ENCODE results near the gene VIPR2.
"Not testable (repeated sequence)": the region's sequence is repeated elsewhere in the genome, so short reads cannot be mapped to it uniquely, and the experiment has no call there.

Gene VIPR2

DNA sequence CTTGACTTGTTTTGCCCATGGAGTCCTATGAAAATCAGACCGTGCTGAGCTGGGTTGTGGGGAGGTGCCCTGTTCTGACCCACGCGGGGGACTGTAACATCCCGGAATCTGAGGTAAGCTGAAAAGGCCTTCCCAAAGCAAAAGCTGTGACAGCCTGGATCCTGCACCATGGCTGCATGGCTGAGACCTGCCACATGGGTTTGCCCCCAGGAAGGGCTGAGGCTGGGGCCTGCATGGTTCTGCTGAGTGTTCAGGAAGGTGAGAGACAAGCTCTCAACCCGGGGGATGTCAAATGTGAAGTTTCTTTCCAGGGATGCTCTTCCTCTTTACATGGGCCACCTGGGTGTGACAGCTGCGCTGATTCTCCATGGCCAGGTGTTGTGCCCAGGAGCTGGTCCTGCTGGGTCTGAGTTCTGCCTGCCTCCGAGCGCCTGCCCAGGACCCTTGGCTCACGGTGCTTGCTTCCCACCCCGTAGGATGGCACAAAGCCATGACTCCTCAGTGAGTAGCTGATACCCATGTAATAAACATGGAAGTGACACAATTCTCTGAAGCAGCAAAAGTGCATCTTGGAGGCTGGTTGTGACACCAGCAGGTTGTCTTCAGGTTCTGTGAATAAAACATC is 58.3 kb downstream of the VIPR2 start:
- no peak for DNase-seq

DNA sequence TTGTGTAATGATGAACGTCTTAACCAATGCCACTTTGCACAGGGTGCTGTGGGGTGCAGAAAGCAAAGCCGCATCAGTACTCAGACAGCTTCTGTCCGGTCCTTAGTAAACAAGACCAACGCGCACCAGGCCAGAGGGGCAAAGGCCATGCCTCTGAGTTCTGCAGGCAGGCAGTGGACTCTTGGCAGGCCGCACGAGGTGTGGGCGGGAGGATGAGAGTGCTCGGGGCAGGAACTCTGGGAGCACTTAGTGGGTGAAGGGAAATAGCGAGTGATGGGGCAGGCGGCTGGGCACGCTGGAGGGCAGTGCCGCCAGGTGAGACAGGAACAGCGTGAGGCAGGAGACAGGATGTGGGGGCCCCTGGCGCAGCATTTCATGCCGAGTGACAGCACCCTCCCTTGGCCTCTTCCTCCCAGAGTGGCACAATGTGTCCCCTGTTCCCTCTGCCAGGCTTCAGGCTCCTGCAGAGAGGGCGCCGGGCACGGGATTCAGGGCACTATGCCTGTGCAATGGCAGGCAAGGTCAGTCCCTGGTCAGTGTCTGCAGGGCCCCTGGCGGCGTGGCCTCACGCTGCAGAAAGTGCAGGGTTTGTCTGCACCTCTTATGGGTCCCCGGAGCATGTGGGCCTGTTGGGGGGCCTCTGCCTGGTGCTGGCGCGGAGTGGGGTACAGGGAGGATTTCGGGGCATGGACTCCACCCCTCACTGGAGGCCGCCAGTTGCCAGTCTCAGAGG is 60.4 kb downstream of the VIPR2 start:
- no peak for DNase-seq

DNA sequence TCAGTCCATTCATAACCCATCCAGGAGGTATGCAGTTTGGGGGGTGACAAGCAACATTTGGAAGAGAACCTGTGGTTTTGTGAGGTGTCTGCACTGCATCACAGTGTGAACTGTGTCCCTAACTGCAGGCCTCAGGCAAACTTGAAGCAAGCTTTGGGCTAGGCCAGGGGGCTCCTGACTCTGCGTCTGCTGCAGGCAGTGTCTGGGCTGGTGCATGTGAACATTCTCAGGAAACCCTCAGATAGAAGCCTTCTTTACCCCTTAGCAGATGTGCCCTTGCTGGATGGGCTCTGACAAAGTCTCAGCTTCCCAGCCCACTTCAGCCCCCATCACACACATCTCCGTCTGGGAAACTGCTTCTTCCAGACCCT is 61.0 kb downstream of the VIPR2 start:
- no peak for DNase-seq

DNA sequence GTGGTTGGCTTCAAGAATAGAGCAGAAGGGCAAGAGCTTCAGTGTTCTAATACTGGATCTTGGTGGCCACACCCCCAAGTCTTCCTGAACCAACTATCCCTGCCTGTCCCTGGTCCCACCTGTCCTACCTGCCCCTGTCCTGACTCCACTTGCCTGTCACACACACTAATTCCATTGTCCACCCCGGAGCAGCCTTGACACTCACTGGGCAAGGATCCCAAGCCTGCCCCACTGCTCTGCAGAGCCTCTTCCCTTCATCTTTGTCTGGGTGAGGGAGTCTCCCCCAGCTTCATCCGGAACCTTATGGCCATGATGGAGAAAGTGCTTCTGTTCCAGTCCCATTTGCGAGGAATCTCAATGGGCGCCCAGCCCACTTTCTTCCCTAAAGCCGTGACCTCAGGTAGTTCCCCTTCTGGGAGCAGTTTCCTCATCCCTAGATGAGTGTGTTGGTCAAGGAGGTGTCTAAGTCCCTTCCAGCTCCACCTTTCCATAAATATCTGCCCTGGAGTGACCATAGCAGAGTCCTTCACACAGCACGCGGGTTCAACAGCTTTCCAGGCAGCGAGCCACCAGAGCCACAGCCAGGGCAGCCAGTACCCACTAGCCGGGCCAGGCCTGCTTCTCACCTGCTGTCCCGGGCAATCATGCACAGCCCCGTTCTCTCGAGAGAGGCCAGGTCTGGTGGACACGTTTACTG is 61.5 kb downstream of the VIPR2 start:
- DNase-seq: no peak

DNA sequence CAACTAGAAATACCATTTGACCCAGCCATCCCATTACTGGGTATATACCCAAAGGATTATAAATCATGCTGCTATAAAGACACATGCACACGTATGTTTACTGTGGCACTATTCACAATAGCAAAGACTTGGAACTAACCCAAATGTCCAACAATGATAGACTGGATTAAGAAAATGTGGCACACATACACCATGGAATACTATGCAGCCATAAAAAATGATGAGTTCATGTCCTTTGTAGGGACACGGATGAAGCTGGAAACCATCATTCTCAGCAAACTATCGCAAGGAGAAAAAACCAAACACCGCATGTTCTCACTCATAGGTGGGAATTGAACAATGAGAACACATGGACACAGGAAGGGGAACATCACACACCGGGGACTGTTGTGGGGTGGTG is 62.6 kb downstream of the VIPR2 start:
- not testable (repeated sequence) for DNase-seq

DNA sequence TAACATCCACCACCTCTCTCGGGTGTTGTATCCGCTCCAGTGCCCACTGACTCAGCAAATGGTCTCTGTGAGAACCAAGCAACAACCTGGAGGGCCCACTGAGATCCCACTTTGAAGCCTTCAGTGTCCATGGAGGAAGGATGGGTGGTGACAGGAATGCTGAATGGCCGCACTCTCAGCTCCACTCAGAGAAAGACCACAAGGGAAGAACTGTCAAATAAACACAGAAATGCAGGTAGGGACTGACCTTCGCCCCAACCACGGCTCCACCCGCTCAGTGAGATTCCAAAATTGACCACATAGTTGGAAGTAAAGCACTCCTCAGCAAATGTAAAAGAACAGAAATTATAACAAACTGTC is 65.8 kb downstream of the VIPR2 start:
- DNase-seq: no peak

DNA sequence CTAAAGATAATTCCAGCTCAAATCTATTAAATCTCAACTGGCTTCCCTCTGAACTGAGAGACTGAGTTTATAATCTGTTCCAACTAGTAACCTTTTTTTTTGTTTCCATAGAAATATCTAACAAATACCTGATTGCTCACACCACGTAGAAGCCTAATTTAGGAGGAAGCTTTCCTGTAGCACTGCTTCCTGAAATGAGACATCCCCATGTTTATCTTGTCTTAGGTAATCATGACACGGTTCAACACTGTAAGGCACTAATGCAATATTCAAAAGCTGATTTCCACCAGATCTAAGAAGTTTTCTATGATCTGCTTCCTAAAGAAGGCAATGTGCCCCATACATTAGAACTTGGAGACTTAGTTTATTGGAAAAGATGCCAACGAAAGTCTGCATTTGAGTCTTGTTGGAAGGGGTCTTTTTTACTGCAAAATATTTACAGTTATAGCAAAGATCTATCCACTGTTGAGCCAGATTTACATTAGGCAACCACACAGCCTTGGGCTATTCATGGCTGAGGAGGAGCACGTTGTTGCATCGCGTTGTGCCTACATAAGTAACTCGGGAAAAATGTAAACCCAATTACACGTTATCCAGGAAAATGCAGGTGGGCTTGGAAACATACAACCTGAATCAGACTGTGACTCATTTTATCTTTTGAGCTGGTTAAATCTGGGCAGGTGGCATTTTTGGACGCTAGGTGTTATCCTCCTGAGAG is 66.3 kb downstream of the VIPR2 start:
- no peak for DNase-seq

DNA sequence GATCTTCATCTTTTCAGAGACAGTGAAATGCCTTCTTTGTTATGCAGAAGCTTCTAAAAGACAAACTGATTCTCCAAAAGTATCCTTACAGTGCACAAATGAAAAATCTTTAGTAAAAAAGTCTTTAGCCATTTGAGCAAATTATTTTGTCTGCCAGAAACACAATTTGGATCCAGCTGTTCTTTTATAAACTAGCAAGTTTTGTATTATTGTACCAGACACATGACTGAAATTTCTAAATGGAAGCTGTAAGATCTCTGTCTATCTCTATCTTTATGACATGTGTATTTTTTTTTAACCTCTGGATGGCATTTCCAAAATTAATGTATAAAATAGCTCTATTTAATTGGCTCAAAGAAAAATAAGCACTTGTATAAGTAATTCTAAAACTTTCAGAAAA is 68.3 kb downstream of the VIPR2 start:
- DNase-seq: no peak

DNA sequence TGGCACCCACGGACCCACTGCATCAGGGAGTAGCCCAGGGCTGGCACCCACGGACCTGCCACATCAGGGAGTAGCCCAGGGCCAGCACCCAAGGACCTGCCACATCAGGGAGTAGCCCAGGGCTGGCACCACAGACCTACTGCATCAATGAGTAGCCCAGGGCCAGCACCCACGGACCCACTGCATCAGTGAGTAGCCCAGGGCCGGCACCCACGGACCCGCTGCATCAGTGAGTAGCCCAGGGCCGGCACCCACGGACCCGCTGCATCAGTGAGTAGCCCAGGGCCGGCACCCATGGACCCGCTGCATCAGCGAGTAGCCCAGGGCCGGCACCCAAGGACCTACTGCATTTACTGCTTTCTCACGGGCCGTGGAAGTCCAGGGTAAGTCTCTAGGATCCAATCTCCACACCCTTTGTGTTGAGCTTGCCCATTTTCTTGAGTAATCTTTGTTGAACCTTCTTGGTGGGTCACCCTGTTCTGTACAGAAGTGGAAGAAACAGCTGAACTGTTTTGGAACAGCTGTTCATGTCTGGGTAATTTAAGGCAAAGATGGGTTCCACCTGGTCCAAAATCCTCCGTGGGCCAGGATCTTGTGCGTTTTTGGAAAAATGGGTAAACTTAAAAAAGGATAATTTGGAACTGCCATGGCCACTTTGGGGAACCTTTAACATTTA is 69.0 kb downstream of the VIPR2 start:
- no peak for DNase-seq

DNA sequence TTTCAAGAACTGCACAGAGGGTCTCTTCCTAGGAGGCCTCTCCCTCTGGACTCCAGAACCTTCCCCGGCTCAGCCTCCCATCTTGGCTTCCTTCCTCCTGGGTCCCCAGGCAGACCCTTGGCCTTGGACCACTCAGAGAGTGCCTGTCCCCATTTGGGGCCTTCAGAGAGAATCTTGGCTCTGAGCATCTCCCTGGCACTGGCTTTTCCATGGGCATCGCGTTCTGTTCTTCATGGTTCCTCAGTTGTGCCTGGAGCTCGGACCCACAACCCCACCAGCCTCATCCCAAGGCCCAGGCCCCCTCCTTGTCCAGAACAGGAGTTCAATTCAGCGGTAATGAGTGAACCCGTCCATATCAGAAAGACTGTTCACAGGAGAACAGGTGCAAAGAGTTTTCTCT is 73.4 kb downstream of the VIPR2 start:
- DNase-seq: no peak

DNA sequence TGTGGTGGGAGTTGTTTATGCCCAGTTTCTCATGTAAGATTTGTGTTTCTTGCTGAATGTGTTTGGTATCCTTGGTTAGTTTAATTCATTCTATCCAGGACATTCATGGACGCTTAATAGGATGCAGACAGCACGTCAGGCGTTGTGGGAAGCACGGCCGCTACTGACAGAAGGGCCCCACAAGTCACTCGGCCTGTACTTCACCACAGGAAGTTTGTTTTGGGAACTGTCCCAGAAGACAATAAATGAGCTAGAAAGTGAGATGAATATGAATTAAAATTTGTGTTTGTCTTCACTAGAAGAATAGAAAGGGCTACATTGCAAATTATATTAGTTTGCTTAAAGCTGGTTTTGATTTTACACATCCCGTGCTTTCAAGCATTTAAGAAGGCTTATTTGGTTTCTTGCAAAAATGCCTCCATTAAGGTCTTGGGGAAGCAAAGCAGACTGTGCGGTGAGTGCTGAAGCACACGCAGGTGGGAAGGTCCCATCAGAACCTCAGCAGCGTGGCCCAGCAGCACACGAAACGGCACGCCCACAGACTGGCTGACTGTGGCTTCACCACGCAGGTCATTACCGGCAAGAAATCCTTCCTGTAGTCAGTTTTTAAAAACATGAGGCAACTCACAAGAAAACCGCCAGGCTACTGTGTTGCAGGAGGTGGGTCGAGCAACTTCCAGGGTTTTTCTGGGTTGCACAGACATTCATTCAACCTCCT is 74.1 kb downstream of the VIPR2 start:
- no peak for DNase-seq

DNA sequence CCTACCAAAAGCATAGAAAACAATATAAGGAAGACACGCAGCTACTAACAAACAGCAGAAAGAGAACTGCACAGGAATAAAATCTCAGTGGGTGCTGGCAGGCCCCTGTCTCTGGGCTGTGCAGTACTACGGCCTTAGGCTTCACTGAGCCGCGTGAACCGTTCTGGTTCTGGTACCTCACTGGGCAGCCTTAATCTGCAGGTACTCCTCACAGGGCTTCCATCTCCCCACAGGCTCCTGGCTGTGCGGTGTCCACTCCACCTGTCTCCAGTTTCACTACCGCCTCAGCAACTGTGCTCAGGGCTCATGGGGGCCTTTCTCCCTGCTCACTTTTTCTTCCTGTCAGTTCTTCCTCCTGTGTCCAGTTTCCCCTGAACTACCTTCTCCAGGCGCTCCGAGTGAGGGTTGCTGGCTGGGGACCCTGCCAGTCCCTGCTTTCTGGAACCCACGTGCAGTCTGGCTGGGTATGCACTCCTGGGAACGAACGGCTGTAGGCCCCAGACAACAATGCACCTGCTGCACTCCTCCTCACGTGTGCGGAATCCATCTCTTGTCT is 75.7 kb downstream of the VIPR2 start:
- no peak for DNase-seq

DNA sequence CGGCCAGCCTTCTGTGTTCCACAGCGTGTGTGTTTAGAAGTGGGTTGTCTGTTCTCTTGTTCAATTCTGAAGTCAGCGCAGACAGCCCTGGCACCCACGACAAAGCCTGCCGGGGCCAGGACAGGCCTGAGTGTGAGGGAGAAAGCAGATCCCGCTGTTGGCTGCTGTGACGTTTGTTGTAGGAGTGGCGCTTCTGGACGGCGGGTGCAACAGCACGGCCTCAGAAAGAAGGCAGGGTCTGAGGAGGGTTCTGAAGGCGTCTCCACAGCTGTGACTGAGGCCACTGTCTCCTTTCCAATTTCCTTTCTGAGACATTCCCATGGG is 76.2 kb downstream of the VIPR2 start:
- DNase-seq: no peak

DNA sequence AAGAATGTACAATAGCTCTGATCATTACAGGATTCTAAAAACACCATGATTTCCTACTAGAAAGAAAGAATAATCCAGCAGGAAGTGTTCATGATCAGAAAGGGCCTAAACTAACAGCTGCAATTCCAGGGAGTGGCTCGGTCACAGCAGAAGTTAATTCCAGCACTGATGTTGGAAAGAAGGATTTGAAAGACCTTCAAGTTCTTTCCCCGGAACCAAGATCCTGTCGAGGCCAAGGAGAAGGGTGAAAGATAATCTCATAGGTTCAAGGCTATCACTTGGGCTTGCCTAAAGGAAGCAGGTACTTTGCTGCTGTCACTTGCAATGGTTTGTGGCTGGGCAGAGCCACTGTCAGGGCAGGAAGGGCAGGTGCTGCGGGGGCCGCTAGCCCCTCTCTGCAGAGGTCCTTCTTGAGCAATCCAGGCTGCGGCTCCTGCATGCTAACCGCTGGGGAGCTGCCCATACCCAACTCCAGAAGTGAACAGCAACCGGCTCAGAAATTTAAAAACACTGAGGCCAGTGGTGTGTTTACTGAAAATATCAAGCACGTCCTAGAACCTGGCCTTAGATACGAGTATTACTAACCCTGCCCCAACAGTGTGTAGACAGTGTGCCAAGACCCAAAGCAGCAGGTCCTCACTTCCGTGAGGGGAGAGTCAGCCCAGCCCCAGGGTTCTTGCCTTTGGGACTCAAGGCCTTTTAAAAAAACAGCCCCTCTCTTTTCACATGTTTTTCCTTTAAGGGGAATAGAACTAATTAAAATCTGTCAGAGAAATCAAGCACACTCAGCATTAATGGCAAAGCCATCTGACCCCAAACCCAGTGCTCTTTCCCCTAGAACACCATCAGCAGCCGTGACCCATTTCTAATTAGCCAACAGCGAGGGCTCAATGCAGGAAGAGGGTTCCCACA is 76.8 kb downstream of the VIPR2 start:
- DNase-seq: no peak

DNA sequence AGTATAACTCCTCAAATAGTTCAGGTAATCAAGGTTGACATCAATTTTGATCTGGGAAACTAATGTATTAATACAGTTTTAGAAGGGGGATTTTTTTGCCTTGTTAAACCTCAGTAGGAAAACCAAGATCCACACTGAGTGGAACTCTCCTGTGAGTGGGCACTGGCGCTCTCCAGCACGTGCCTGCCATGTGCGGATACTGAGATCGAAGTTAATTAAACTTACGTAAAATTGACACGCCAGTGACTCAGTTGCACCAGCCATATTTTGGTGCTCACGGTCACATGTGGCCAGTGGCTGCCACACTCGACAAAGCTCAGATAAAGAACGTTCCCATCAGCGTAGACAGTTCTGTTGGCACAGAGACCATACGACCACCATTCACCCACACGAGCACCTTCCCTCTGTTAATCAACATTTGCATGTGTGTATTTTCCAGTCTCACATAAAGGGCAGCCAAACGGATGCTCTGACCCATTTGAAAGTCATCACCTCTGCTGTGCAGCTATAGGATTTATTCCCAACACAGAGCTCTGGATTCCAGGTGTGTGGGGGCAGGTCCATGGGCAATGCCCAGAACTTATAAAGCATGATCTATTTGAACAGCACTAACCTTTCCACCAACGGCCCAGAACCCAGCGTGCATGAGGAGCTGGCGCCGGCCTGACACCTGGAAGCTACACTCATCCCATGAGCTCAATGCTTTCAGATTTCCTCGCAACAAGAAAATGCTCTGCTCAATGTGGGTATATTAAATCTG is 77.7 kb downstream of the VIPR2 start:
- DNase-seq: no peak

DNA sequence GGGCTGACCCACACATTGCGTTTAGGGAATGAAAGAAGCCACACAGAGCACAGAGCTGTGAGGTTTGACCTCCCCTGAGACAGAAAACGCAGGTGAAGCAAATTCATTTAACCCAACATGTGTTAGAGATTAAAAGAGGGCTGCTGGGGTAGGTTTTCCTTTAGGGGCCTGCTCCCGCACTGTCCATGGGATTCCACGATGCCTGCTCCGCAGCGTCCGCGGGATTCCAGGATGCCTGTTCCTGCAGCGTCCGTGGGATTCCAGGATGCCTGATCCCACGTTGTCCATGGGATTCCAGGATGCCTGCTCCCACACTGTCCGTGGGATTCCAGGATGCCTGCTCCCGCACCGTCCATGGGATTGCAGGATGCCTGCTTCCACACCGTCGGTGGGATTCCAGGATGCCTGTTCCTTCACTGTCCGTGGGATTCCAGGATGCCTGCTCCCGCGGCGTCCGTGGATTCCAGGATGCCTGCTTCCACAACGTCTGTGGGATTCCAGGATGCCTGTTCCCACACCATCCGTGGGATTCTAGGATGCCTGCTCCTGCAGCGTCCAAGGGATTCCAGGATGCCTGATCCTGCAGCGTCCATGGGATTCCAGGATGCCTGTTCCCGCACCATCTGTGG is 78.7 kb downstream of the VIPR2 start:
- no peak for DNase-seq

DNA sequence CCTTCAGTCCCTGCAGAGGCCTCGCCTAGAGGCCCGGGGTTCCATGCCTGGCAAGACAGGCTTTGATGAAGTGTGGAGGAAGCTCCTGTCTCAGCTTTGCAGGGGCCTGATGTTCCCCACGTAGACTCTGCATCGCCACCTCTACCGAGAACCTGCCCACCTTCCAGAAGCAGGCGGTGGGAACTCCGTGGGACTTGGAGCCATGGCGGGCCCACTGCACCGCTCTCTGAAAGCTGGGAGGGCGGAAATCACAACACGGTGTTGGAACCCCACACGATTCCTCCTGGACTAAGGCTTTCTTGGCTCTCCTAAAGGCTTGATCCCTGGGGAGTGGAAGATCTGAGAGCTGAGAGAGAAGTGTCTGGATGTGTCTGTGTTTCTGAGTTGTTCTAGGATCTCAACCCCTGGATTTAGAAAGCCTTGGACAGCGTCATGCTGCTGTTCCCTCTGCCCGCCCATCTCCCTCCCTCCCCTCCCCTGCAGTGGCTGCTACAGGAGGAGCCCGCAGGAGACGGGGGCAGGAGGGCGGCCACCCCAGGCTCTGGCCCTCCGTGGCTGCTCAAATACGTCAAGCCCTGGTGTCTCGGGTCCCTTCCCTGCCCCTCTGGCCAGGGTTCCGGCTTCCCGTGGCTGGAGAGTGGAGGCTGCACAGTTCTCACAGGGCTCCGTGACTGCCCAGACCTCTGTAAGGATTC is 79.7 kb downstream of the VIPR2 start:
- no peak for DNase-seq

DNA sequence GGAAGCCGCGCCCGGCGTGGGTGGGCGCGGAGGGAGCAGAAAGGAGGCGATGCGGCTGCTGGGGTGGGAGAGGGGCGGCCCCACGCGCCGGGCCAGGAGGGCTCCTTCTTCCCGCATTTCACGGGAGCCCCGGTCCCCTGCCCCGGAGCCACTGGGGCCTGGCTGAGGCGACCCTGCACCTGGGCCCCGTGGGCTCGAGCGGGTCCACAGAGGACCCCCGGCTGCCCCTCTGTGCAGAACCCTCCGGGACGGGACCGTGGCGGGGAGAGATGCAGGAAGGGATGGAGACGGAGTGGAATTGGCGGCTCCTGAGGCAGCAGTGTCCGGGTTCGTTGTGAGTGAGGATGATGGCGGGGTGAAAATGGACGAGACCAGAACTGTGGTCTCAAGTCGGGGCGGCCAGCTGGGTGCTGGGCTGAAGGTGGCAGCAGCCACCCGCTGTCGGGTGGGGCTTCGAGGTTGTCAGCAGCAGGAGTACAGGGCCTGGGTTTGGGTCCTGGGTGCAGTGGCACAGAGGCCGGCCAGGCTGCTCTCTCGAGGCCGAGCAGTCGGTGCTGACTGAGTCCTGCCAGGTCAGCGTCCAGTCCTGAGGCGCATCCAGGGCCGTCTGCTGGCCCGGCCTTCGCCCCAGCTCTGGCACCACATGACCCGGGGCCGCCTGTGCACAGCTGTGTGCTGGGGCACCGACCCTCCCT is 80.4 kb downstream of the VIPR2 start:
- DNase-seq: no peak

Measured in stimulated activated naive CD4-positive, alpha-beta T cell treated with Interleukin-2 at 50 U/mL for 16 hours (primary cell).